IMR-90 (cell line): ENCODE data around the gene TBX1. TPM values are rescaled to one million over a fixed set of nuclear protein-coding genes. Genes with fewer than 3 reads are reported as not detected.
A peak's percentile ranks its signal among the peaks of the same experiment; 100 is the strongest.

Experiments
- ATAC-seq: fragments of 200-7000 bp; cut with Tn5 transposase; 2 replicates; pipeline ENCODE4 v1.9.1; 2020; ENCODE audit warnings: low read depth, mild to moderate bottlenecking, moderate library complexity
- BruUV-seq: library from RNA; stranded (reverse); fragments of 400-500 nt; replicated peaks from 2 replicates; lab custom pipeline; 2021; lab: Mats Ljungman, UMichigan
- CTCF ChIA-PET: fragments of 300-600 bp; formaldehyde crosslinking; extraction: SDS; loops from one replicate; lab custom pipeline; 2021; ENCODE audit warnings: antibody characterized with exemption; lab: Yijun Ruan, JAX
- POLR2A ChIA-PET: fragments of 300-600 bp; sonication (Branson Sonifier 250); formaldehyde crosslinking; loops from one replicate; lab custom pipeline; 2022; ENCODE audit warnings: antibody characterized with exemption; ENCODE audit not compliant: unreplicated experiment; lab: Charles Lee
- DNase-seq: peaks from one replicate; pipeline ENCODE4 v3.0.0; 2013
- H2AFZ ChIP-seq: replicated peaks from 2 replicates; pipeline ENCODE3; 2013; ENCODE audit warnings: low read length, mild to moderate bottlenecking; ENCODE audit not compliant: poor library complexity
- H2AK5ac ChIP-seq: 2 replicates; pipeline ENCODE4 v1.6.1; 2013; ENCODE audit warnings: low read depth, low read length, inconsistent platforms
- H2AK9ac ChIP-seq: replicated peaks from 2 replicates; pipeline ENCODE3; 2013; ENCODE audit warnings: mild to moderate bottlenecking, low read depth, low read length, moderate library complexity; ENCODE audit not compliant: poor library complexity
- H2BK120ac ChIP-seq: 2 replicates; pipeline ENCODE4 v1.6.1; 2013; ENCODE audit warnings: low read depth, low read length, inconsistent platforms
- H2BK15ac ChIP-seq: 3 replicates; pipeline ENCODE4 v1.6.1; 2013; ENCODE audit warnings: low read depth, low read length, inconsistent platforms
- H2BK20ac ChIP-seq: 2 replicates; pipeline ENCODE4 v1.6.1; 2013; ENCODE audit warnings: low read depth, mild to moderate bottlenecking, inconsistent platforms, low read length, moderate library complexity
- H2BK5ac ChIP-seq: 2 replicates; pipeline ENCODE4 v1.6.1; 2013; ENCODE audit warnings: mild to moderate bottlenecking, low read depth, low read length, inconsistent platforms; ENCODE audit not compliant: poor library complexity, severe bottlenecking
- H3K14ac ChIP-seq: replicated peaks from 2 replicates; pipeline ENCODE4 v1.6.1; 2013; ENCODE audit warnings: low read depth, low read length, inconsistent platforms
- H3K18ac ChIP-seq: 2 replicates; pipeline ENCODE4 v1.6.1; 2013; ENCODE audit warnings: low read depth, low read length, control low read depth
- H3K23ac ChIP-seq: 2 replicates; pipeline ENCODE4 v1.6.1; 2013; ENCODE audit warnings: low read depth, low read length, inconsistent platforms
- H3K27ac ChIP-seq: 2 replicates; pipeline ENCODE4 v1.5.1; 2013; ENCODE audit warnings: mild to moderate bottlenecking, control low read depth, low read length; ENCODE audit not compliant: insufficient read depth
- H3K27me3 ChIP-seq: 2 replicates; pipeline ENCODE4 v1.6.1; 2013; ENCODE audit warnings: low read length; ENCODE audit not compliant: control insufficient read depth, insufficient read depth
- H3K36me3 ChIP-seq: 2 replicates; pipeline ENCODE4 v1.6.1; 2013; ENCODE audit warnings: low read length, mixed read lengths; ENCODE audit not compliant: control insufficient read depth, insufficient read depth
- H3K4ac ChIP-seq: 2 replicates; pipeline ENCODE4 v1.6.1; 2013; ENCODE audit warnings: low read depth, low read length, inconsistent platforms
- H3K4me1 ChIP-seq: 2 replicates; pipeline ENCODE4 v1.6.1; 2013; ENCODE audit warnings: low read length, mixed read lengths; ENCODE audit not compliant: control insufficient read depth, insufficient read depth
- H3K4me2 ChIP-seq: 2 replicates; pipeline ENCODE4 v1.6.1; 2013; ENCODE audit warnings: low read depth, mild to moderate bottlenecking, control low read depth, low read length, moderate library complexity
- H3K4me3 ChIP-seq: 2 replicates; pipeline ENCODE4 v1.5.1; 2013; ENCODE audit warnings: low read depth, mild to moderate bottlenecking, control low read depth, low read length, moderate library complexity; ENCODE audit not compliant: insufficient read depth
- H3K56ac ChIP-seq: 2 replicates; pipeline ENCODE4 v1.6.1; 2013; ENCODE audit warnings: low read length, inconsistent platforms; ENCODE audit not compliant: insufficient read depth; ENCODE audit errors: extremely low read depth
- H3K79me1 ChIP-seq, 2 experiments: 2 replicates each; pipeline ENCODE4 v1.6.1; 2013; ENCODE audit warnings: low read length in 2 of 2, inconsistent platforms in 1 of 2, low read depth in 1 of 2
- H3K9ac ChIP-seq: 2 replicates; pipeline ENCODE4 v1.6.1; 2013; ENCODE audit warnings: low read depth, low read length, control low read depth
- H3K9me1 ChIP-seq: 2 replicates; pipeline ENCODE4 v1.6.1; 2013; ENCODE audit warnings: low read length, inconsistent platforms; ENCODE audit not compliant: insufficient read depth
- H3K9me3 ChIP-seq: 2 replicates; pipeline ENCODE4 v1.6.1; 2013; ENCODE audit warnings: low read length; ENCODE audit not compliant: control insufficient read depth, insufficient read depth
- H4K20me1 ChIP-seq: 2 replicates; pipeline ENCODE4 v1.6.1; 2013; ENCODE audit warnings: low read length, inconsistent platforms; ENCODE audit not compliant: insufficient read depth
- H4K5ac ChIP-seq: 2 replicates; pipeline ENCODE4 v1.6.1; 2013; ENCODE audit warnings: mild to moderate bottlenecking, low read depth, low read length, control low read depth
- H4K8ac ChIP-seq, 2 experiments: 2 replicates each; pipeline ENCODE4 v1.6.1; 2013; ENCODE audit warnings: low read depth in 2 of 2, low read length in 2 of 2, control low read depth in 1 of 2, inconsistent platforms in 1 of 2
- H4K91ac ChIP-seq: 2 replicates; pipeline ENCODE4 v1.6.1; 2013; ENCODE audit warnings: low read depth, low read length, inconsistent platforms; ENCODE audit not compliant: insufficient read depth
- BHLHE40 ChIP-seq: fragments of 150-350 bp; IDR thresholded peaks from 2 replicates; pipeline ENCODE4 v1.6.1; 2016; ENCODE audit warnings: mild to moderate bottlenecking, low read depth, low read length
- CTCF ChIP-seq: conservative IDR thresholded peaks from 2 replicates; pipeline ENCODE4 v1.5.1; 2012; ENCODE audit warnings: mild to moderate bottlenecking, low read depth, low read length, improper control_type of control experiment
- ELK1 ChIP-seq: fragments of 150-350 bp; IDR thresholded peaks from 2 replicates; pipeline ENCODE4 v1.6.1; 2016; ENCODE audit warnings: low read depth, mild to moderate bottlenecking, low read length, moderate library complexity, borderline replicate concordance
- FOS ChIP-seq: fragments of 150-350 bp; IDR thresholded peaks from 2 replicates; pipeline ENCODE4 v1.6.1; 2016; ENCODE audit warnings: low read depth, low read length
- MAZ ChIP-seq: IDR thresholded peaks from 2 replicates; pipeline ENCODE4 v1.6.1; 2012; ENCODE audit warnings: low read depth, mild to moderate bottlenecking, low read length, improper control_type of control experiment, moderate library complexity, borderline replicate concordance
- MXI1 ChIP-seq: IDR thresholded peaks from 2 replicates; pipeline ENCODE4 v1.6.1; 2012; ENCODE audit warnings: low read depth, mild to moderate bottlenecking, low read length, moderate library complexity, borderline replicate concordance
- POLR2A ChIP-seq: IDR thresholded peaks from 2 replicates; pipeline ENCODE4 v1.6.1; 2012; ENCODE audit warnings: mild to moderate bottlenecking, low read depth, low read length
- RFX5 ChIP-seq: IDR thresholded peaks from 2 replicates; pipeline ENCODE4 v1.8.0; 2012; ENCODE audit warnings: low read depth, mild to moderate bottlenecking, low read length, moderate library complexity
- SMC3 ChIP-seq: fragments of 150-350 bp; IDR thresholded peaks from 2 replicates; pipeline ENCODE4 v1.6.1; 2016; ENCODE audit warnings: low read depth, mild to moderate bottlenecking, antibody characterized with exemption, low read length, moderate library complexity
- USF2 ChIP-seq: fragments of 150-350 bp; IDR thresholded peaks from 2 replicates; pipeline ENCODE4 v1.6.1; 2017; ENCODE audit warnings: mild to moderate bottlenecking, antibody characterized with exemption, low read length, low read depth
- WGBS, 2 experiments: methylation state at CpG; one replicate each; pipeline versions ENCODE4 v1.1.5 to v1.1.7; 2013; ENCODE audit warnings: missing lambda C conversion rate in 2 of 2; ENCODE audit not compliant: insufficient read length in 1 of 2; ENCODE audit errors: extremely low coverage in 2 of 2; 5-methylcytosine and 5-hydroxymethylcytosine counted together
- dilution Hi-C: fragments of 300-500 bp; cut with HindIII; formaldehyde crosslinking; loops from one replicate; pipeline ENCODE4 v1.14.3; 2018; ENCODE audit warnings: low sequenced_read_pairs; ENCODE audit not compliant: unreplicated experiment
- in situ Hi-C: fragments of 300-500 bp; cut with MboI; formaldehyde crosslinking; loops from 3 replicates; pipeline ENCODE4 v1.14.3; 2019; ENCODE audit warnings: low sequenced_read_pairs, inconsistent platforms, mixed read lengths
- intact Hi-C: fragments of 100-400 bp; cut with micrococcal nuclease; formaldehyde crosslinking; loops from 2 replicates; pipeline ENCODE4 v1.10.0; 2022
- polyA plus RNA-seq, 3 experiments: library from polyadenylated mRNA; depleted of rRNA; stranded (reverse); fragments of >200 nt; gene quantifications; 2 replicates each; pipeline ENCODE4 v1.2.3, GENCODE V29; 2012; ENCODE audit warnings: low replicate concordance in 1 of 3
- total RNA-seq: library from RNA; depleted of rRNA; stranded (reverse); fragments of >200 nt; gene quantifications from 2 replicates; pipeline ENCODE4 v1.2.3, GENCODE V29; 2012

Gene TBX1
- total and polyA plus RNA-seq, 2 of the 4 experiments (the other 2 are of a cell fraction) = 0.03 TPM; not detected in 1

GRCh38 chr22:19721330-19722177, 39.0 kb upstream of the TBX1 start:
- H3K14ac ChIP-seq = no peak overlapping the region
- H3K36me3 ChIP-seq = peaks cover 16% of the 10 kb centered on the region
- no peak overlapping the region for H2BK120ac ChIP-seq
- ChIA-PET POLR2A (no interaction called here), CTCF (interaction anchor here (0.8 kb wide), 1 partner anchor 9 kb away, joined by 3 read pairs; no protein-coding TSS in a partner anchor)
- no peak for DNase-seq
- H3K23ac ChIP-seq = no peak overlapping the region
- no peak overlapping the region for H4K8ac ChIP-seq
- H3K9ac ChIP-seq = no peak overlapping the region
- H3K4ac ChIP-seq = no peak overlapping the region
- H3K79me1 ChIP-seq = peaks cover 0 to 4% of the 10 kb centered on the region in 2 experiments; a peak in 1 of 4 replicates
- peak overlapping the region; percentile 28 for H2AK9ac ChIP-seq
- no peak overlapping the region for H4K5ac ChIP-seq
- no peak for ATAC-seq
- no peaks in the 10 kb centered on the region for H3K9me3 ChIP-seq
- H3K9me1 ChIP-seq = peaks cover 7% of the 10 kb centered on the region
- H3K56ac ChIP-seq = no peak overlapping the region
- no peak overlapping the region for H3K4me2 ChIP-seq
- 90% methylated on average over 6 of the region's 44 CpGs; no CpG with 5 or more reads in 1 of the 2 experiments for WGBS, 2 experiments
- intact Hi-C loops (no loop called here), dilution Hi-C loops (no loop called here), in situ Hi-C loops (no loop called here)
- H2BK20ac ChIP-seq = no peak overlapping the region
- no peak overlapping the region for H2AFZ ChIP-seq
- no peak overlapping the region for H2BK5ac ChIP-seq
- no peak overlapping the region for H3K18ac ChIP-seq
- H3K4me1 ChIP-seq = peaks cover 8% of the 10 kb centered on the region
- peaks cover 19% of the 10 kb centered on the region; the same call in 1 of the 2 replicates for H3K27me3 ChIP-seq
- no TSS peak for BruUV-seq
- H3K27ac ChIP-seq = no peak overlapping the region
- no peak overlapping the region for H2BK15ac ChIP-seq
- no peak overlapping the region for H4K91ac ChIP-seq
- no peak overlapping the region for H2AK5ac ChIP-seq
- TF ChIP-seq MXI1 = no peak
- no peak for TF ChIP-seq SMC3
- TF ChIP-seq CTCF = no peak
- no peak for TF ChIP-seq FOS
- no peak for TF ChIP-seq BHLHE40
- TF ChIP-seq MAZ = no peak
- no peak for TF ChIP-seq USF2
- no peak for TF ChIP-seq RFX5
- no peak for TF ChIP-seq ELK1
- TF ChIP-seq POLR2A = no peak
- no peak overlapping the region for H3K4me3 ChIP-seq
- peaks cover 6% of the 10 kb centered on the region; the same call in 1 of the 2 replicates for H4K20me1 ChIP-seq
